ENCODE measurements around the gene MAFF. TPM values are rescaled to one million over a fixed set of nuclear protein-coding genes. Genes with fewer than 3 reads are reported as not detected.
"Not testable (repeated sequence)": the region's sequence is repeated elsewhere in the genome, so short reads cannot be mapped to it uniquely, and the experiment has no call there.

MAFF gene
- total RNA-seq, 2 donors from 2014 or later = 44.4 to 80.2 TPM

GRCh38 chr22:38228326-38228872, 26.6 kb downstream of the MAFF start:
- Mint-ChIP-seq H3K36me3 (ENCODE audit: low read depth) (no peaks in the 10 kb centered on the region), H3K4me3 (peak overlapping the region; percentile 75), H3K4me1 (peaks cover 17% of the 10 kb centered on the region), H3K27ac (peak overlapping the region; percentile 93), H3K27me3 (no peaks in the 10 kb centered on the region)
- ATAC-seq (no peak), DNase-seq (no peak)
- H3K9me3 ChIP-seq (ENCODE audit: control insufficient read depth, low read length, poor library complexity, severe bottlenecking) = no peaks in the 10 kb centered on the region

- ATAC-seq = peak; percentile 57
- Mint-ChIP-seq H3K36me3 (ENCODE audit: low read depth) (no peaks in the 10 kb centered on the region), H3K27me3 (no peaks in the 10 kb centered on the region), H3K4me3 (peak overlapping the region; percentile 75), H3K27ac (peak overlapping the region; percentile 93), H3K4me1 (peaks cover 17% of the 10 kb centered on the region)
- DNase-seq = no peak
- H3K9me3 ChIP-seq (ENCODE audit: control insufficient read depth, low read length, poor library complexity, severe bottlenecking) = no peaks in the 10 kb centered on the region
These were observed 27.3 kb downstream of the MAFF start for GRCh38 chr22:38228873-38229740.

- H3K9me3 ChIP-seq (ENCODE audit: control insufficient read depth, low read length, poor library complexity, severe bottlenecking) = no peaks in the 10 kb centered on the region
- no peaks in the 10 kb centered on the region for H3K27me3 Mint-ChIP-seq
- H3K27ac Mint-ChIP-seq = peak overlapping the region; percentile 47
- no peaks in the 10 kb centered on the region for H3K36me3 Mint-ChIP-seq (ENCODE audit: low read depth)
- peaks cover 15% of the 10 kb centered on the region for H3K4me1 Mint-ChIP-seq
- DNase-seq (peak in 2 of 3 donors; percentile 24 to 45), ATAC-seq (peak; percentile 61)
- no peak overlapping the region for H3K4me3 Mint-ChIP-seq
These were observed 28.5 kb downstream of the MAFF start for GRCh38 chr22:38230108-38230825.

- H3K36me3 Mint-ChIP-seq (ENCODE audit: low read depth) = no peaks in the 10 kb centered on the region
- peak overlapping the region; percentile 47 for H3K27ac Mint-ChIP-seq
These were observed 29.1 kb downstream of the MAFF start for GRCh38 chr22:38230916-38231315.

DNA sequence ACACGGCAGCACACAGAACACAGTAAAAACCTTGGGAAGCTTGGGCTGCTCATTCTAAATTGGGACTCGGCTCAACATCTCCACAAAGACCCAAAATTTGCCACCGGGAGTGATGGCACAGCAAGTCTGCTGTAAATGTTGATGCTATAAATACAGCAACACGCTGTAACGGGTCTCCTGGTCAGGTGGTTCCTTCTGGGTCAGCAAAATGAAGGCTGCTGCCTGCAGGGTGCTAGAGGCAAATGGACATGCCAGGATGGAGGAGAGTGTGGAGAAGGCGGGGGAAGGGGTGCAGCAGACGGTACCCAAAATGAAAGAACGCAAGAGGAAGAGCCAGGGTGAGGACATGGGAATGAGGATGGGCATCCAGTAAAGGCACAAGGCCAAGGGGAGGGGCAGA, 30.4 kb downstream of the MAFF start:
- Mint-ChIP-seq H3K27ac (no peak overlapping the region), H3K36me3 (ENCODE audit: low read depth) (no peaks in the 10 kb centered on the region)

More at GRCh38 chr22:38230916-38231315, 29.1 kb downstream of the MAFF start:
- ATAC-seq (no peak), DNase-seq (no peak)
- no peaks in the 10 kb centered on the region for H3K9me3 ChIP-seq (ENCODE audit: control insufficient read depth, low read length, poor library complexity, severe bottlenecking)
- Mint-ChIP-seq H3K4me3 (no peak overlapping the region), H3K4me1 (peaks cover 15% of the 10 kb centered on the region), H3K27me3 (no peaks in the 10 kb centered on the region)

DNA sequence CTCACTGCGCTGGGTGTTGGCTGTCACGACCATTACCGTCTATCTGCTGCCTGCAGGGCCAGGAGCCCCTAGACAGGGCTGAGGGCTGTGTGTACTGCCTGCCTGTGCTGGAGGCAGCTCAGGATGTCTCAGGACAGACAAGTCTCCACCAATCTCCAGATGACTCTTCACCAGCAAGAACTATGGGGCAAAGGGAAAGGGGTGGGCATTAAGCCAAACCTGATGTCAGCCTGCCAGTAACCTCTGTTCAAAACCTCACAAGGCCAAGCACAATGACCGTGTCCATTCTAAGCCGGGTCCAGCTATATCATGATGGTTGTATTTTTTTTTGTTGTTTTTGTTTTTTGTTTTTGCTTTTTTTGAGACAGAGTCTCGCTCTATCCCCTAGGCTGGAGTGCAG, 31.6 kb downstream of the MAFF start:
- H3K9me3 ChIP-seq (ENCODE audit: control insufficient read depth, low read length, poor library complexity, severe bottlenecking) = no peaks in the 10 kb centered on the region
- no peaks in the 10 kb centered on the region for H3K27me3 Mint-ChIP-seq
- no peaks in the 10 kb centered on the region for H3K36me3 Mint-ChIP-seq (ENCODE audit: low read depth)
- DNase-seq (no peak), ATAC-seq (no peak)
- no peak overlapping the region for H3K4me3 Mint-ChIP-seq
- peaks cover 15% of the 10 kb centered on the region for H3K4me1 Mint-ChIP-seq
- no peak overlapping the region for H3K27ac Mint-ChIP-seq

More for the DNA sequence above, 30.4 kb downstream of the MAFF start:
- ATAC-seq = no peak
- DNase-seq = no peak
- Mint-ChIP-seq H3K27me3 (no peaks in the 10 kb centered on the region), H3K4me3 (no peak overlapping the region), H3K4me1 (peaks cover 15% of the 10 kb centered on the region)
- no peaks in the 10 kb centered on the region for H3K9me3 ChIP-seq (ENCODE audit: control insufficient read depth, low read length, poor library complexity, severe bottlenecking)

DNA sequence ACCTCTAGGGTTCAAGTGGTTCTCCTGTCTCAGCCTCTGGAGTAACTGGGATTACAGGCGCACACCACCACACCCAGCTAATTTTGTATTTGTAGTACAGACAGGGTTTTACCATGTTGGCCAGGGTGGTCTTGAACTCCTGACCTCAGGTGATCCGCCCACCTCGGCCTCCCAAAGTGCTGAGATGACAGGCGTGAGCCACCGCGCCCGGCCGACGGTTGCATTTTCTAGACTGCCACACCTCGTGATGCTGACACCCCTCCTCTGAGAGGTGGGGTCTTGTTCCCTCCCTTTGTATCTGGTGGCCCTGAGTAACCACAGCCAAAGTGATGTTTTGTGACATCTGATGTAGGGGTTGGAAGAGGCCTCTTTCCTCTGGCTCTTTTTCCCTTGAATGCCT, 32.1 kb downstream of the MAFF start:
- not testable (repeated sequence) for ATAC-seq; H3K36me3 Mint-ChIP-seq (ENCODE audit: low read depth); DNase-seq; H3K9me3 ChIP-seq (ENCODE audit: control insufficient read depth, low read length, poor library complexity, severe bottlenecking); H3K27me3 Mint-ChIP-seq; H3K4me3 Mint-ChIP-seq; H3K27ac Mint-ChIP-seq
- peaks cover 11% of the 10 kb centered on the region for H3K4me1 Mint-ChIP-seq

- no peaks in the 10 kb centered on the region for H3K9me3 ChIP-seq (ENCODE audit: control insufficient read depth, low read length, poor library complexity, severe bottlenecking)
- H3K36me3 Mint-ChIP-seq (ENCODE audit: low read depth) = peaks cover 3% of the 10 kb centered on the region
- no peak for ATAC-seq
- no peak overlapping the region for H3K4me3 Mint-ChIP-seq
- H3K27ac Mint-ChIP-seq = no peak overlapping the region
- DNase-seq = no peak
- no peaks in the 10 kb centered on the region for H3K27me3 Mint-ChIP-seq
- H3K4me1 Mint-ChIP-seq = peaks cover 9% of the 10 kb centered on the region
These were observed 33.6 kb downstream of the MAFF start for GRCh38 chr22:38235240-38235850.

GRCh38 chr22:38236786-38237185, 35.0 kb downstream of the MAFF start:
- Mint-ChIP-seq H3K27me3 (no peaks in the 10 kb centered on the region), H3K4me3 (no peak overlapping the region), H3K36me3 (ENCODE audit: low read depth) (peaks cover 3% of the 10 kb centered on the region), H3K27ac (no peak overlapping the region), H3K4me1 (peaks cover 11% of the 10 kb centered on the region)
- ATAC-seq = no peak
- no peaks in the 10 kb centered on the region for H3K9me3 ChIP-seq (ENCODE audit: control insufficient read depth, low read length, poor library complexity, severe bottlenecking)
- no peak for DNase-seq

DNA sequence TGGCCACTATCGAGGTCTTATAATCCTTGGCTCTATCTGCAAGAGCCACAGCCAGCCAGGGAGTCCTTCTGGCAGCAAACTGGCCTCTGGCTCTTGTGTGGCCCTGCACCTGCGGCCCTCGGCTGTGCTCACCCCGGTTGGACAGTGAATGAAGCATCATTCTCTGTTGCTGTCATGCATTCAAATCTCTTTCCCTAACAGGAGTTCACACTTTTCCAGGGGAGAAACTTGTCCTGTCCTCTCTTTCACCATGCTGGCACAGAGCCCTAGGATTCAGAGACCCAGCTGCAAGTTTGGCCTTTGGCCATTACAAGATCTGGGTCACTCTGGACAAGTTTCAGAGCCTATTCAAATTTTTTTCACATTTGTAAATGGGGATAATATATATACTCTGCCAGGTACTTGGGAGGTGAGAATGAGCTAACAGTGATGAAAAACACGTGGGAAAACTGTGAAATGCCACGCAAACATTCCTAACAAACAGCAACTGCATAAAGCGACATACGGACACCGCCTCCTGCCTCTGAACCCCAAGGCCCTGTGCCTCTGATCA, 36.8 kb downstream of the MAFF start:
- H3K27ac Mint-ChIP-seq = no peak overlapping the region
- H3K36me3 Mint-ChIP-seq (ENCODE audit: low read depth) = peaks cover 3% of the 10 kb centered on the region
- no peak overlapping the region for H3K4me3 Mint-ChIP-seq
- ATAC-seq (no peak), DNase-seq (no peak)
- no peaks in the 10 kb centered on the region for H3K9me3 ChIP-seq (ENCODE audit: control insufficient read depth, low read length, poor library complexity, severe bottlenecking)
- H3K27me3 Mint-ChIP-seq = no peaks in the 10 kb centered on the region
- H3K4me1 Mint-ChIP-seq = peaks cover 11% of the 10 kb centered on the region

DNA sequence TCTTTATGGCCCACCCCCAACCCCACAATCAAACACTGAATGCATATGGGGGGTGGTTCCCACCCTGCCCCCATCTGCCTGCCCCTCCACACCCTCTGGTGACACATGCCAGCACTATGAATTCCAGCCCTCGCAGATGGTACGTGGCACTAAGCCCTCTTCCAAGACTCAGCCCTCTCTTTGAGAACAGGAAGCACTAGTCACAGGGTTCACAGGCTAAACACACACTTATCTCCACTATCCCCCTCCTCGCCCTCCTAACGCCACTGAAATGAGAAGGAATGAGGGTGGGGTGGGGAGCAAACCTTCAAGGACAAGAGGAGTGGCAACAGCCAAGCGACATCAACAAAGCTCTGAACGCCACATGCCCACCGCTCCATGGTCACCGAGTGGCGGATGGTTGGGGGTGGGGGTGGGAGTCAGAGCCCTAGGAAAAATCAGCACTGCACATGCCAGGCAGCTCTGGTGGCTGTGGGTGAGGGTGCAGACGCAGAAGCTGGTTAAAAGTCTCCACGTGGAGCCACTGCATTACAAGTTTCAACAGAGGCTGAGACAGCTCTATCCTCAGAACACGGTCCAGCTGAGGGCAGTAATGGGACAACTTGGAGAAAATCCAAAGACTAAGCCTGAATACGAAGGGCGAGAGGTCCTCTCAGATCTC, 37.4 kb downstream of the MAFF start:
- Mint-ChIP-seq H3K36me3 (ENCODE audit: low read depth) (peaks cover 3% of the 10 kb centered on the region), H3K27ac (no peak overlapping the region)

GRCh38 chr22:38240734-38241252, 39.0 kb downstream of the MAFF start:
- no peak for DNase-seq
- no peaks in the 10 kb centered on the region for H3K9me3 ChIP-seq (ENCODE audit: control insufficient read depth, low read length, poor library complexity, severe bottlenecking)
- Mint-ChIP-seq H3K4me3 (no peak overlapping the region), H3K36me3 (ENCODE audit: low read depth) (peaks cover 3% of the 10 kb centered on the region), H3K27me3 (no peaks in the 10 kb centered on the region), H3K27ac (peak overlapping the region; percentile 51), H3K4me1 (peaks cover 11% of the 10 kb centered on the region)
- no peak for ATAC-seq

More for the DNA sequence above, 37.4 kb downstream of the MAFF start:
- DNase-seq = no peak
- H3K27me3 Mint-ChIP-seq = no peaks in the 10 kb centered on the region
- ATAC-seq = no peak
- H3K4me1 Mint-ChIP-seq = peaks cover 11% of the 10 kb centered on the region
- no peaks in the 10 kb centered on the region for H3K9me3 ChIP-seq (ENCODE audit: control insufficient read depth, low read length, poor library complexity, severe bottlenecking)
- H3K4me3 Mint-ChIP-seq = no peak overlapping the region

Data from T-helper 17 cell (primary cell).